Measurements from ENCODE around the gene IGSF5.

DNA sequence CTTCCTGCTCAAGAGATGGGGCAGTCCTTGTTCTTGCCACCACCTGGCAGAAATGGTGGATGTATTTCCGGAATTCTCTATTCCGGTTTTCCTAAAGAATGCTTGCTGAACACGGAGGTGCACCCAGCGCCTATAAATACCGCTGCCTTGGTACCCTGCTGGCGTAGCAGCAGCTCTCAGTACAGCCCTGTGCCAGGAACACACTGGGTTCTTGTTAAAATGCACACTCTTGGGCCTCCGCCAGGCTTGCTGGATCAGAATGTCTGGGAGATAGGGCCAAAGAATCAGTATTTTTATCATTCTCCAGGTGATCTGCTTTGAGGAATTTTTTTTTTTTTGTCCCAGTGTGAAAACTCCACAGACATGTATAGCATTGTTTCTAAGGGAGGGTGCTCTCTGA is 54.2 kb downstream of the IGSF5 start:
- TF ChIP-seq, protein P1, sequence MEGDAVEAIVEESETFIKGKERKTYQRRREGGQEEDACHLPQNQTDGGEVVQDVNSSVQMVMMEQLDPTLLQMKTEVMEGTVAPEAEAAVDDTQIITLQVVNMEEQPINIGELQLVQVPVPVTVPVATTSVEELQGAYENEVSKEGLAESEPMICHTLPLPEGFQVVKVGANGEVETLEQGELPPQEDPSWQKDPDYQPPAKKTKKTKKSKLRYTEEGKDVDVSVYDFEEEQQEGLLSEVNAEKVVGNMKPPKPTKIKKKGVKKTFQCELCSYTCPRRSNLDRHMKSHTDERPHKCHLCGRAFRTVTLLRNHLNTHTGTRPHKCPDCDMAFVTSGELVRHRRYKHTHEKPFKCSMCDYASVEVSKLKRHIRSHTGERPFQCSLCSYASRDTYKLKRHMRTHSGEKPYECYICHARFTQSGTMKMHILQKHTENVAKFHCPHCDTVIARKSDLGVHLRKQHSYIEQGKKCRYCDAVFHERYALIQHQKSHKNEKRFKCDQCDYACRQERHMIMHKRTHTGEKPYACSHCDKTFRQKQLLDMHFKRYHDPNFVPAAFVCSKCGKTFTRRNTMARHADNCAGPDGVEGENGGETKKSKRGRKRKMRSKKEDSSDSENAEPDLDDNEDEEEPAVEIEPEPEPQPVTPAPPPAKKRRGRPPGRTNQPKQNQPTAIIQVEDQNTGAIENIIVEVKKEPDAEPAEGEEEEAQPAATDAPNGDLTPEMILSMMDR (IDR thresholded peaks at IDR 0.05; ENCODE audit: insufficient read depth, low read length): no peak
- TF ChIP-seq, protein P2, sequence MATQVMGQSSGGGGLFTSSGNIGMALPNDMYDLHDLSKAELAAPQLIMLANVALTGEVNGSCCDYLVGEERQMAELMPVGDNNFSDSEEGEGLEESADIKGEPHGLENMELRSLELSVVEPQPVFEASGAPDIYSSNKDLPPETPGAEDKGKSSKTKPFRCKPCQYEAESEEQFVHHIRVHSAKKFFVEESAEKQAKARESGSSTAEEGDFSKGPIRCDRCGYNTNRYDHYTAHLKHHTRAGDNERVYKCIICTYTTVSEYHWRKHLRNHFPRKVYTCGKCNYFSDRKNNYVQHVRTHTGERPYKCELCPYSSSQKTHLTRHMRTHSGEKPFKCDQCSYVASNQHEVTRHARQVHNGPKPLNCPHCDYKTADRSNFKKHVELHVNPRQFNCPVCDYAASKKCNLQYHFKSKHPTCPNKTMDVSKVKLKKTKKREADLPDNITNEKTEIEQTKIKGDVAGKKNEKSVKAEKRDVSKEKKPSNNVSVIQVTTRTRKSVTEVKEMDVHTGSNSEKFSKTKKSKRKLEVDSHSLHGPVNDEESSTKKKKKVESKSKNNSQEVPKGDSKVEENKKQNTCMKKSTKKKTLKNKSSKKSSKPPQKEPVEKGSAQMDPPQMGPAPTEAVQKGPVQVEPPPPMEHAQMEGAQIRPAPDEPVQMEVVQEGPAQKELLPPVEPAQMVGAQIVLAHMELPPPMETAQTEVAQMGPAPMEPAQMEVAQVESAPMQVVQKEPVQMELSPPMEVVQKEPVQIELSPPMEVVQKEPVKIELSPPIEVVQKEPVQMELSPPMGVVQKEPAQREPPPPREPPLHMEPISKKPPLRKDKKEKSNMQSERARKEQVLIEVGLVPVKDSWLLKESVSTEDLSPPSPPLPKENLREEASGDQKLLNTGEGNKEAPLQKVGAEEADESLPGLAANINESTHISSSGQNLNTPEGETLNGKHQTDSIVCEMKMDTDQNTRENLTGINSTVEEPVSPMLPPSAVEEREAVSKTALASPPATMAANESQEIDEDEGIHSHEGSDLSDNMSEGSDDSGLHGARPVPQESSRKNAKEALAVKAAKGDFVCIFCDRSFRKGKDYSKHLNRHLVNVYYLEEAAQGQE (IDR thresholded peaks at IDR 0.05; ENCODE audit: insufficient replicate concordance, low read depth): no peak
- TF ChIP-seq POLR2AphosphoS5 (IDR thresholded peaks at IDR 0.05; ENCODE audit: low read depth) (no peak), GABPA (IDR thresholded peaks at IDR 0.05; ENCODE audit: low read depth) (no peak), SPI1 (IDR thresholded peaks at IDR 0.05; ENCODE audit: borderline replicate concordance, low read depth) (no peak)

Measured in HL-60 (cell line).